GM20431 (cell line): ENCODE data around the gene FAM120B.
"Not testable (repeated sequence)": the region's sequence is repeated elsewhere in the genome, so short reads cannot be mapped to it uniquely, and the experiment has no call there.

Experiments used
- in situ Hi-C: fragments of 300-500 bp; cut with MseI, MboI; formaldehyde crosslinking; loops from one replicate; pipeline ENCODE4 v1.15.0; 2020; ENCODE audit warnings: low sequenced_read_pairs; ENCODE audit not compliant: unreplicated experiment

The FAM120B gene

GRCh38 chr6:170295510-170296422 lies 10.8 kb upstream of the FAM120B start:
- in situ Hi-C loops = no loop called here

DNA sequence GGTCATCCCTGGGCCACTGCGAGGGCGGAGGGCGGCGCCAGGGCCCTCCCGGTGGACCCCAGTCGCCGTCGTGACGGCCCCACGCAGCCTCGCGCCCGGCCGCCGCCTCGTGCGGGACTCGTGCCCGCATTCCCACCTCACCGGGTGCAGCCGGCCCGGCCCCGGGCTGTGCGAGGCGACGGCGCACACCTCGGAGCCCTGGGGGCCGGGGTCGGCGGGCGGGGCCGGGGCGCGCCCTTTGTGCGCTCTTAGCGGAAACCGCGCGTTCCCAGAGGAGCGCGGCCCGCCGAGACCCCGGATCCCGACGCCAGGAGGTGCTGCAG lies 10.2 kb upstream of the FAM120B start:
- in situ Hi-C loops = no loop called here

DNA sequence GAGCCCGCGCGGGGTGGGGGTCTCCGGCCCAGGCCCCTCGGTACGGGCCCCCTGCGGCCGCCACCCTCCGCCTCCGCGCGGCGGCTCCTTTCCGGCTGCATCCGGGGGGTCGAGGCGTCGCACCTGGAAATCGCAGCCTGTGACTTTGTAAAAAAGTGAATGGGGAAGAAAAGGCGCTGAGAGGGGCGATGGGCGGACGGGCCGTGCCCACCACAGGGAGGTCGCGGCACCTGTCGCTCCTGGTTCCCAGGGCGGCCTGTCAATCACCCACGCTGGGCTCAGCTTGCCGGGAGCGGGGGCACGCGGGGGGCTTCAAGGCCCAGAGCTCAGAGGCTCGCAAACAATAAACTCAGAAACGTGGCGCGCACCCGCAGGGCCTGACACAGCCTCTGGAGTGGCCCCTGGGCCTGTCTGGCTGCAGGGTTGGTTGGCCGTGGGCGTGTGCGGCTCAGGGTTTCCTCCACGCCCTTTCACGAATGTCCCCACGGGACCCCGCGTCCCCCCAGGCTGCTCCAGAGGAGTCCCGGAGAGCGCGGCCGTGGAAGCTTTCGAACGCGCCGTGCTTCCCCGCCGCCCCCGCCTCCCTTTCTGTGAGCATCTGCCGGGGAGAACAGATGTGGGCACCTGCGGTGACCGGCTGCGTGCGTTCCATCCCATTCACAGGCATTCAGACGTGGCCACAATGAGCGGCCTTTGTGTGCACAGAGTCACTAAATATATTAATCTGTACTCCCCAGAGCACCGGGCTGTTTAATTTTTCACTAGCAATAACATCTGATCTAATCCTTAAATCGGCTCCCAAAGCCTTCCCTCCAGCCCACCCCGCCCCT lies 9.6 kb upstream of the FAM120B start:
- in situ Hi-C loops = no loop called here

GRCh38 chr6:170297576-170298330 lies 8.8 kb upstream of the FAM120B start:
- in situ Hi-C loops = no loop called here

DNA sequence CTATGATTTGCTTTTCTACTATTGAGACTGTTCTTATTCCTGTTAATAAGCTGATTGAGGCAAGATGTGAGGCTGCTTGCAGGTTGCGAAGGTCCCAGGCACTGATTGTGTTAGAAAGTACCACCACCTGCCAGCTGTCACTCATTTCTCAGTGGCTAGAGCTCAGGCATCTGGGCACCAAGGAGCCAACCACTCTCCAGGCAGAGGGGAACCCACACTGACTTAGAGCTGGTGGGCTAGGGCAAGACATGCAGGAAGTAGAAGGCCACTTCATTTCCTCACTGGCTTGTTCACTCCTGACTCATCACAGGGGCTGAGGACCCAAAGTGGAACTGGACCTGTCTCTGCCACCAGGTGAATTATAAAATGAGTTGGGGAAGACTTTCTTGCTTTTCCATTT lies 7.9 kb upstream of the FAM120B start:
- in situ Hi-C loops = no loop called here

GRCh38 chr6:170301184-170301583 lies 5.4 kb upstream of the FAM120B start:
- in situ Hi-C loops = no loop called here

DNA sequence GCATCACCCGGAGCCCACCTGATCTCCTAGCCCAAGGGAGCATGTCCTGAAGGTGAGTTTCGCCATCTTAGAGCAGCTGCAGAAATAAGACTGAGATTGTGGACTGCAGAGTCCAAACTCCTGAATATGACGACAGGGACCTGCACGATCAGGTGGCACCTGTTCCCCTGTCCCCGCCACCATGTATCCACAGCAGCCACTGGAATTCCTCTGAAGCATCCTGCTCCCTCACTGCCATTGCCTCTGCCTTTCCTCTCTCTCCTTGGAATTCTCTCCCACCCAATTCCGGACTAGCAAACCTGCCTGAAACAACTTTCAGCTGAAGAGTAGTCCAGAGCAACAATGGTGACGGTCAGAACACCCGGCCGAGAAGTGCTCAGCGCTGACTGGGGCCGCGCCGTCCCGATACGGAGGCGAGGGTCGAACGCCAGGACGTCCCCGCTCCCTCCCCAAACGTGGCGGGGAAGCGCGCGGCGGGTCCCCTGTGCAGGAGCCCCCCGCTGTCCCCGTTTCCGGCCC lies 694 bp upstream of the FAM120B start:
- in situ Hi-C loops = no loop called here

DNA sequence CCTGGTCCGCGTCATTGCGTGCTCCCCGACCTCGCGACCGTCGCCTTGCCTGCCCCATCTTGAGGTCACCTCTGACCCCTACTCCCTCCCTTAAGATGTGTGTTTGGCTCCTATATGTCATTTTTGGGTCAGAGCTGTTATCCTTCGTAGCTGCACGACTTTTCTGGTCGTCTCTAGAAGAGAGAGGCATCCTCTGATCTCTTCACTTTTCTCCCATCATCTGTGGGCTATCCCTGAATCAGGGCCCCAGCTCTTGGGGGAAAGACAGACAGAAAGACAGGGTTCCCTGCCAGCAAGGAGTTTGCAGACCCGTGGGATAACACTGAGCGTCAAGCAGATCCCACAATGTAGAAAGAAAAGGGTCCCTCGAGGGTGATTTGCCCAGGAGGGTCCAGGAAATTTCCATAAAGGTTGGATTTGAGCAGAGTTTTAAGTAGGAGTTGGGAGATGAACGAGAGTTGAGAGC lies 555 bp downstream of the FAM120B start:
- in situ Hi-C loops = no loop called here

DNA sequence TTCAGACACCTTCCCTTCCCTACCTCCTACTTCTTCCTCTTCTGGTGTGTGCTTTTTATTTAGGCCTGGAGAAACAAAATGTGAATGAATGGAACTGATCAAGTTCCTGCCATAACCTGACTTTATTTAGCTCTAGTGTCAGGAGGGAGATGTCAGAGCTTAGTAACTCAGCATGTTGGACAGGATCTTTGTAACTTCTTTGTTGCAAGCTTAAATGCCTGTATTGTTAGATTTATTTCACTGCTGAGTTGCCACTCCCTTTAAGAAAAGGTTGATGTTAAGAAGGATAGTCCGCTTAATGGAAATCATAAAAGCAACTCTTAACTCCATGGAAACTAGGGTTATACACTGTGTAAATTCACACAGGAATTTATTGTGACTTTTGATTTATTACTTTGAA lies 2.2 kb downstream of the FAM120B start:
- in situ Hi-C loops = no loop called here

DNA sequence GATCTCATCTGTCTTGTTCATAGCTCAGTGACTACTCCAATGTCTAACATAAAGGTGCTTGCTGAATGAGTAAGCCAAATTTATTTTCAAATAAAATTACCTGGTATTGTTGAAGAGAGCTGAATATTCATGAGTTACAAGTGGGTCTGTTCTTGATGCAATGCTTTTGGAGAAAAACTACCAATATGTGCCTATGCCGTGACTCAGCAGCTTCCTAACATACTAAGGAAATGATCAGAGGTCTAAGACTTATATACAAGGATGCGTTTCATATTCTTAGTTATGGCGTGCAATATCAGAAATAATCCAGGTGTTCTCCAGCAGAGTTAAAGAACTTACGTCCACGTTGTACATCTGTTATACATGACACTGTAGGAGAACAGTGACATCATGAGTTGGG lies 5.1 kb downstream of the FAM120B start:
- in situ Hi-C loops = no loop called here

DNA sequence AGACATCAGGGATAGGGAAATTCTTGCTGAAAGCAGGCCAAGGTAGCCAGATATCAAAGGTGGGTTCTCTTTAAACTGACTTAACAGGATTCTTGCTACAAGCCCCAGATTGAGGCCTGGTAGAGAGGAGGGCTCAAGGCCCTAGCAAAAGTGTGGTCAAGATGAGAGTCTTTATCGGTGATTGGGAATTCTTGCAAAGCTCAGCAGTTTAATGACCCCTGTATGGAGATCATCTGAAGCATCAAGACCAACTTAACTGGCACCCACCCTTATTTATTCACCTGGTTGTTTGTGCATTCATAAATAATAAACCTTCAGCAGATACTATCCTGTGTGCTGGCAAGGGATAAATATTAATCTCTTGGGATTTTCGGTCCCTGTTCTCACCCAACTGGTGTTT lies 6.3 kb downstream of the FAM120B start:
- in situ Hi-C loops = no loop called here

DNA sequence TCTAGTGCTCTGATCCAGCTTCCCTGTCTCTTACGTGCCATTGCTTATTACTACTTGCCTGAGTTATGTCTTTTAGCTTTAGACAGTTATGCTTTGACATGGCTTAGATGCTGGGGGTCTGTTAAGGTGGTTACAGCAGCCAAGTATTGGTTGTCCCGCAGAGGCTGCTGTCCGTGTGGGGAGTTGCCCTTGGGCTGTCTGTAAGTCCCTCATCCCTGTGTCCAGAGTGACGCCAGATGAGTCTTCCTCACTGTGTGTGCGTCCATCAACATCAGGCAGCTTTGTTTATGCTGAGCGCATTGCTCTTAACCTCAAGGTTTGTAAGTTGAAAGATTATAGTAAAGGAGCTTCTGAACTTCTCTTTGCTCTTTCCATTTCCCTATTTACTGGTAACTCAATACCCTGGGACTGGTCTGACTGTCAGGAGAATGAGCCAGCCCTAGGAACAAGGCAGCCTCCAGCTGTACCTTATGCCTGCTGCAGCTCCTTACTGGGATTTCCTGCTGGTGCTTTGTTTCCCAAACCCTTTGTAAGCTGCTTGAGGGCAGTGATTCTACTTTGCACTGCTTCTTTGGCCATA lies 7.2 kb downstream of the FAM120B start:
- in situ Hi-C loops = no loop called here

DNA sequence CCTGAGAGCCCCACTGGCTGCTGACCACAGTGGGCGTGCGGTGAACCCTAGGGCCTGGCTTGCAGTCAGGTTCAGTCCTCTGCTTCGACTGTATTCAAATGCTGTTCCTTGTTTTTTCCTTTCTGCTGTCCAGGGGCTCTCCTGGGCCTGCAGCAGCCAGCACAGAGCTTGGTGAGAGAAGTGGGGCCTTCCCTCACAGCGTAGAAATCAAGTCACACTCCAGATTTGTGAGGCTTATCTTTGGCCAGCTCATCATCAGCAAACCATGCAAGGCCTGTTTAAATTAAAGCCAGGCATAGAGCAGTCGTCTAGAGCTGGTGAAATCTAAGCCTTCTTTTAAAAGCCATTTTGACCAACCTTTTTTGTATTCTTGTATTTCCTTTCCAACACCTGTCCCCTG lies 8.4 kb downstream of the FAM120B start:
- in situ Hi-C loops = no loop called here

GRCh38 chr6:170316071-170316470 lies 9.5 kb downstream of the FAM120B start:
- in situ Hi-C loops = no loop called here

DNA sequence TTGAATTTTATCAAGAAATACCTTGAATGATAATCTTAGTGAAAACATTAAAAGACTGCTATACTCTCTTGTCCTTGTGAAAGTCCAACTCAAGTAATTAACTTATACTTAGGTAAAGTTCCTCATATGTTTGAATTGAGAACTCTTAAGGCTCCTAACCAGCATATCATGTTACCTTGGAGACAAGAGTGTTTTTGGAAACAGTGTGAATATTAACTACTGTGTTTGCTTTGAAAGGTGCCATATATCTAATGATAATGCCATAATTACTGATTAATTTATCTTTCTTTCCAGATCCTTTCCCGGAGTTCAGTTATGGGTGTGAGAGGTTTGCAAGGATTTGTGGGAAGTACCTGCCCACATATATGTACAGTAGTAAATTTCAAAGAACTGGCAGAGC lies 10.5 kb downstream of the FAM120B start:
- in situ Hi-C loops = no loop called here

DNA sequence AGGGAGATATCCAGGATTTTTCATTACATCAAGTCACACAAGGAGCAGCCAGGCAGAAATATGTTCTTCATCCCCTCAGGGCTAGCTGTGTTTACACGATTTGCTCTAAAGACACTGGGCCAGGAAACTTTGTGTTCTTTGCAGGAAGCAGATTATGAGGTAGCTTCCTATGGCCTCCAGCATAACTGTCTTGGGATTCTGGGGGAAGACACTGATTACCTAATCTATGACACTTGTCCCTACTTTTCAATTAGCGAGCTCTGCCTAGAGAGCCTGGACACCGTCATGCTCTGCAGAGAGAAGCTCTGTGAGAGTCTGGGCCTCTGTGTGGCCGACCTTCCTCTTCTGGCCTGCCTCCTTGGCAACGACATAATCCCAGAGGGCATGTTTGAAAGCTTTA lies 11.2 kb downstream of the FAM120B start:
- in situ Hi-C loops = no loop called here

DNA sequence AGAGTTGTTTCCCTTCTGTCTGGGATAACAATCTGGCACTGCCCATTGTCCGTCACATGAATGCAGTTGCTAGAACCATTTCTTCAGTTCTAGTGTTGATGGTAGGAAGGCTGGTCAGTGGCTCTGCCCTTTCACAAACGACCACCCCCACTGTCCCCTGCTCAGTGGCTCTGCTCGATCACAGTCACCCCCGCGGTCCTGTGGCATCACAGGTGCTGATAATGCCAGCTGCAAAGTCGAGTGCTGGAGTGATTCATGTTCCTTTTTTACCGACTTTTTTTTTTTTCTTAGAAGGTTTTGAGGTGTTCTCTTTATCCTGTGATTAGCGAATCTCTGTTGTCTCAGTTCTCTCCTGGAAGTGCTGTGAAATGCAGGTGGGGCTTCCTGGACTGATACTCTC lies 22.8 kb downstream of the FAM120B start:
- in situ Hi-C loops = no loop called here

GRCh38 chr6:170335199-170335598 lies 28.6 kb downstream of the FAM120B start:
- in situ Hi-C loops = not testable (repeated sequence)

DNA sequence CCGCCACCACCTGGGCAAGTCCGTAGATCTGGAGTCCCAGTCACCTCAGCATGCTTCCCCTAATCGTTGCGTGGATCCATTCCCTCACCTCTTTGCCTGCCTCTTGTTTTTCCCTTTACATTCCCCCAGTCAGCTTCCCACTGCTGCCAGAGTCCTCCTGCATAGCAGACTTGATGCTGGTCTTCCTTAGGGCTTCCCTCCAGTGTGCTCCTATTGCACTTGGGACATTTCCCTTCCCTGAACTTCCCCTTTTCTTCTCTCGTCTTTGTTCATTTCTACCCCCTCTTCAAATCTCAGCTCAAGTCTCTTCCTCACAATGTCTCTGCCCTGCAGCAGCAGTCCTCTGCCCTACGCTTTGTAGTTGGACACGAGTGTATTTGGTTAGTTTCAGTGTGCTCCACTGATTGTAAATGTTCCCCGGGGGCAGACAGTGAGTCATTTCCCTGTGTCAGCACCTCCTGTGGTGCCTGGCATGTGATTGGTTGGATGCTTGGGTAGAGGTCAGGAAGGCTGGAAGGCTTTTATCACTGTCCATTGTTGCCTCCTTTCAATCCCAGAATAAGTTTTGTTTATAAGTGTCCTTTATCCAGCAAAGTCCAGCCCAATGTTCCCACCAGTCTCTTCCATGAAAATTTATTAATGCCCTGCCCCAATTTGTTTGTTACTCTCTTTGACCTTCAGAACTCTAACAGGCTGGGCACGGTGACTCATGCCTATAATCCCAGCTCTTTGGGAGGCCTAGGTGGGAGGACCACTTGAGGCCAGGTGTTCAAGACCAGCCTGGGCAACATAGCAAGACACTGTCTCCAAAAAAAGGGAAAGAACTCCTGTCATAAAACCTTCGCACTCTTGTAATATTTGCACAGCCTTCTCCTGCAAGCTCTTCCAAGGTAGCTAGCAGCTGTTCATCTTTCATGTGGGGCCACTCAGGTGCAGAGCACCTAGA lies 38.3 kb downstream of the FAM120B start:
- in situ Hi-C loops = no loop called here
